Activated B cell treated with CpG ODN at 0.5 μM for 24 hours (primary cell): ENCODE data around the gene CERS1. TPM values are rescaled to one million over a fixed set of nuclear protein-coding genes. Genes with fewer than 3 reads are reported as not detected.

ENCODE experiments used
- ATAC-seq: fragments of 200-7000 bp; cut with Tn5 transposase; one replicate; pipeline ENCODE4 v1.10.0; 2021; ENCODE audit warnings: low read depth, mild to moderate bottlenecking, moderate library complexity
- CTCF ChIA-PET: fragments of 350-600 bp; sonication (Branson Sonifier 250); formaldehyde crosslinking; loops from one replicate; lab custom pipeline; 2021; ENCODE audit warnings: antibody characterized with exemption; lab: Charles Lee
- POLR2A ChIA-PET: fragments of 350-600 bp; sonication (Branson Sonifier 250); formaldehyde crosslinking; loops from one replicate; lab custom pipeline; 2021; ENCODE audit warnings: antibody characterized with exemption; lab: Charles Lee
- DNase-seq: peaks from one replicate; pipeline ENCODE4 v3.0.0; 2022
- H3K27ac Mint-ChIP-seq: one replicate; pipeline ENCODE4 v1.8.0; 2020; ENCODE audit warnings: mixed read lengths
- H3K27me3 Mint-ChIP-seq: one replicate; pipeline ENCODE4 v1.8.0; 2021; ENCODE audit warnings: mixed read lengths
- H3K36me3 Mint-ChIP-seq: one replicate; pipeline ENCODE4 v1.8.0; 2021; ENCODE audit warnings: low read depth, mixed read lengths
- H3K4me1 Mint-ChIP-seq: one replicate; pipeline ENCODE4 v1.8.0; 2021; ENCODE audit warnings: mixed read lengths
- H3K4me3 Mint-ChIP-seq: one replicate; pipeline ENCODE4 v1.8.0; 2020; ENCODE audit warnings: mild to moderate bottlenecking, mixed read lengths
- H3K9me3 Mint-ChIP-seq: one replicate; pipeline ENCODE4 v1.8.0; 2020; ENCODE audit warnings: mixed read lengths
- CTCF ChIP-seq: fragments of 200-600 bp; IDR thresholded peaks from one replicate; pipeline ENCODE4 v1.8.0; 2022; ENCODE audit warnings: antibody characterized with exemption, mild to moderate bottlenecking
- intact Hi-C: fragments of 100-400 bp; cut with micrococcal nuclease; formaldehyde crosslinking; loops from one replicate; pipeline ENCODE4 v1.15.1; 2024
- total RNA-seq: library from RNA; stranded (reverse); gene quantifications from 2 replicates; pipeline ENCODE4 v1.2.3, GENCODE V29; 2022

CERS1 gene
- total RNA-seq, 1 donor from 2014 or later: not detected

GRCh38 chr19:18901491-18901890 lies 5.5 kb upstream of the CERS1 start:
- CTCF ChIA-PET: interaction anchor here (0.6 kb wide), 1 partner anchor 430 kb away, joined by 5 read pairs; no protein-coding TSS in a partner anchor
- ATAC-seq: no peak
- no peak for DNase-seq
- intact Hi-C loops: no loop called here
- H3K4me3 Mint-ChIP-seq: no peak overlapping the region
- no peak for TF ChIP-seq CTCF
- no peaks in the 10 kb centered on the region for H3K9me3 Mint-ChIP-seq
- POLR2A ChIA-PET: no interaction called here
- H3K36me3 Mint-ChIP-seq: peaks cover 49% of the 10 kb centered on the region
- H3K27me3 Mint-ChIP-seq: peaks cover 12% of the 10 kb centered on the region
- H3K27ac Mint-ChIP-seq: no peak overlapping the region
- peaks cover 8% of the 10 kb centered on the region for H3K4me1 Mint-ChIP-seq

GRCh38 chr19:18900700-18901481 lies 4.9 kb upstream of the CERS1 start:
- TF ChIP-seq CTCF: no peak
- ChIA-PET CTCF (no interaction called here), POLR2A (no interaction called here)
- Mint-ChIP-seq H3K4me3 (no peak overlapping the region), H3K36me3 (peaks cover 45% of the 10 kb centered on the region), H3K4me1 (peaks cover 10% of the 10 kb centered on the region), H3K9me3 (no peaks in the 10 kb centered on the region), H3K27ac (no peak overlapping the region), H3K27me3 (peaks cover 13% of the 10 kb centered on the region)
- intact Hi-C loops: no loop called here
- DNase-seq (no peak), ATAC-seq (no peak)

- peaks cover 35% of the 10 kb centered on the region for H3K36me3 Mint-ChIP-seq
- no peaks in the 10 kb centered on the region for H3K9me3 Mint-ChIP-seq
- peaks cover 13% of the 10 kb centered on the region for H3K27me3 Mint-ChIP-seq
- intact Hi-C loops: no loop called here
- ATAC-seq (no peak), DNase-seq (no peak)
- H3K4me1 Mint-ChIP-seq: peaks cover 13% of the 10 kb centered on the region
- H3K4me3 Mint-ChIP-seq: no peak overlapping the region
- ChIA-PET POLR2A (interaction anchor here (0.7 kb wide), 1 partner anchor 19 kb away, joined by 11 read pairs; the partner anchor contains the start of gene COPE), CTCF (no interaction called here)
- no peak for TF ChIP-seq CTCF
- no peak overlapping the region for H3K27ac Mint-ChIP-seq
These were observed 3.9 kb upstream of the CERS1 start for GRCh38 chr19:18899624-18900560.

GRCh38 chr19:18898607-18899408 lies 2.9 kb upstream of the CERS1 start:
- Mint-ChIP-seq H3K4me1 (peaks cover 18% of the 10 kb centered on the region), H3K4me3 (no peak overlapping the region), H3K36me3 (peaks cover 28% of the 10 kb centered on the region), H3K9me3 (no peaks in the 10 kb centered on the region), H3K27me3 (peaks cover 14% of the 10 kb centered on the region), H3K27ac (no peak overlapping the region)
- ATAC-seq: no peak
- POLR2A ChIA-PET: interaction anchor here (0.7 kb wide), 1 partner anchor 195 kb away, joined by 8 read pairs; no protein-coding TSS in a partner anchor
- TF ChIP-seq CTCF: no peak
- intact Hi-C loops: no loop called here
- CTCF ChIA-PET: no interaction called here
- no peak for DNase-seq
